ENCODE results near the gene TOP3B.
A peak's percentile ranks its signal among the peaks of the same experiment; 100 is the strongest.
"Not testable (repeated sequence)": the region's sequence is repeated elsewhere in the genome, so short reads cannot be mapped to it uniquely, and the experiment has no call there.

The TOP3B gene

DNA sequence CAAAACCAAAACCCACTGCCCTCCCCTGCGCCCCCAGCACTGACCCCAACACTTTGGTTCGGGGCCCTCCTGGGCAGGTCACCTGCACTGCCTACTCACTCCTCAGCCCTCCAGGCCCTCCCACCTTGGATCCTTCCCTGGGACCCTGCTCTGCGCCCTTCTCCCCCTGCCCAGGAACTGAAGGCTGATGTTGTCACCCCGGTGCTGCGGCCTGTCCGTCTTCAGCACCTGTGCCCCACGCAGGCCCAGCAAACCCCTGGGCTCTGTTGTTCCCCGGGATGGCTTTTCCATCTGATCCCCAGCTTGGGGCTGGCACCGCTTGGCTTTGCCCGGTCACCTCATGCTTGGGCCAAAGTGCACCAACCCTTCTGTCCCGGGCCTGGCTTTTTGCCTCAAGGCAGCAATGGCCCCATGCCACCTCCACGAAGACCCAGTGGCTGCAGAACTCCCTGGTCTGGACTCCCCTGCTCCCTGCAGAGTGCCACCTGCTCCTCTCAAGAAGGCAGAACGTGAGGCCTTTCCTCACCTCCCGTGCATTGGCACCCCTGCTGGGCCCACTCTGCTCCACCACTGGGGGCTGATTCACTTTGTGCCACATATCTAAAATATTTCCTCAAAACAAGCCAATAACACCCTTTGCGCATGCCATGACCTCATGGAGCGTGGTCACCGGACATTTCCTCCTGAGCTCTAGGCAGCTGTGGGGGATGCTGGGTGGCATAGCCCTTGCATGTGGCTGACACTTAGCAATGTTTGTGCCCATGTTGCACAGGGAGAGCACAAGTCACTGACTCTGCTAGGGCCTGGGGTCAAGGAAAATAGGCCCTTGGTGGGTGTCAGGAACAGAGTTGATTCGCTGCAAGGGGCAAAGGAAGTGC is 38.8 kb downstream of the TOP3B start:
- Histone ChIP-seq H3K4me1 (peaks cover 0 to 50% (median 37%) of the 10 kb centered on the region in 4 donors), H3K36me3 (peaks cover 0 to 35% (median 12%) of the 10 kb centered on the region in 3 donors), H3K4me3 (no peak overlapping the region), H3K27me3 (no peaks in the 10 kb centered on the region), H3K27ac (peak overlapping the region in 1 of 2 donors; percentile 89), H3K9me3 (no peaks in the 10 kb centered on the region)
- peak in 1 of 2 donors; percentile 63 for DNase-seq
- TF ChIP-seq CTCF (IDR thresholded peaks at IDR 0.05): no peak
- intact Hi-C loops (cut with DNase I; ENCODE audit: low total_unique reads): no loop called here

GRCh38 chr22:21942407-21943343 is 39.9 kb downstream of the TOP3B start:
- H3K4me1 ChIP-seq: peaks cover 1 to 53% (median 40%) of the 10 kb centered on the region in 4 donors
- H3K36me3 ChIP-seq: peaks cover 0 to 35% (median 12%) of the 10 kb centered on the region in 3 donors

GRCh38 chr22:21941921-21942320 is 40.7 kb downstream of the TOP3B start:
- Histone ChIP-seq H3K4me3 (no peak overlapping the region), H3K27ac (peak overlapping the region; percentile 59 to 89), H3K36me3 (peaks cover 0 to 35% (median 12%) of the 10 kb centered on the region in 3 donors), H3K4me1 (peaks cover 7 to 54% (median 41%) of the 10 kb centered on the region in 4 donors), H3K9me3 (no peaks in the 10 kb centered on the region), H3K27me3 (no peaks in the 10 kb centered on the region)
- intact Hi-C loops (cut with DNase I; ENCODE audit: low total_unique reads): no loop called here
- TF ChIP-seq CTCF (IDR thresholded peaks at IDR 0.05): no peak
- no peak for DNase-seq

More at GRCh38 chr22:21942407-21943343, 39.9 kb downstream of the TOP3B start:
- H3K27ac ChIP-seq: peak overlapping the region; percentile 59 to 89
- H3K4me3 ChIP-seq: no peak overlapping the region
- H3K9me3 ChIP-seq: no peaks in the 10 kb centered on the region
- intact Hi-C loops (cut with DNase I; ENCODE audit: low total_unique reads): no loop called here
- no peak for TF ChIP-seq CTCF (IDR thresholded peaks at IDR 0.05)
- no peaks in the 10 kb centered on the region for H3K27me3 ChIP-seq
- DNase-seq: peak; percentile 74 to 84

DNA sequence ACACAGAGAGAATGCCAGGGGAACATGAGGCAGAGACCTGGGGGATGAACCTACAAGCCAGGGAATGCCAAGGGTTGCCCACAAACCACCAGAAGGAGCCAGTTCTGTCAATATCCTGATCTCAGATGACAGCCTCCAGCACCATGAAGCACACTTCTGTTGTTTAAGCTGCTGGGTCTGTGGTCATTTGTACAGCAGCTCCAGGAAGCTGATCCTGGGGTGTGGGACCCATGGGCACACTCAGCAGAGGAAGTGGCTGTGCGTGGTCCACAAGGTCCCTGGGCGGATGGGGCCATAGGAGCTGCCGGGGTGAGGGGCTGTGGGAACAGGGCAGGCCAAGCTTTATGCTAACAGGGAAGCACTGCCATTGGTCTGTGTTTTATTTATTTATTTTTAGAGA is 42.1 kb downstream of the TOP3B start:
- intact Hi-C loops (cut with DNase I; ENCODE audit: low total_unique reads): no loop called here
- peaks cover 0 to 31% (median 8%) of the 10 kb centered on the region in 3 donors for H3K36me3 ChIP-seq
- peak overlapping the region; percentile 59 to 89 for H3K27ac ChIP-seq

GRCh38 chr22:21939935-21940334 is 42.7 kb downstream of the TOP3B start:
- intact Hi-C loops (cut with DNase I; ENCODE audit: low total_unique reads): loop anchor here (2.0 to 5.0 kb wide), 2 partner anchors 227 to 1307 kb away; no protein-coding TSS in a partner anchor
- peak overlapping the region; percentile 87 to 89 for H3K27ac ChIP-seq

More for the DNA sequence above, 42.1 kb downstream of the TOP3B start:
- no peak for TF ChIP-seq CTCF (IDR thresholded peaks at IDR 0.05)
- no peak for DNase-seq
- Histone ChIP-seq H3K4me3 (no peak overlapping the region), H3K4me1 (peaks cover 7 to 53% (median 42%) of the 10 kb centered on the region in 4 donors), H3K9me3 (no peaks in the 10 kb centered on the region), H3K27me3 (no peaks in the 10 kb centered on the region)

More at GRCh38 chr22:21939935-21940334, 42.7 kb downstream of the TOP3B start:
- H3K9me3 ChIP-seq, H3K4me3 ChIP-seq, DNase-seq, H3K27me3 ChIP-seq: not testable (repeated sequence)
- H3K36me3 ChIP-seq: peaks cover 0 to 27% (median 5%) of the 10 kb centered on the region in 3 donors
- H3K4me1 ChIP-seq: peaks cover 7 to 53% (median 42%) of the 10 kb centered on the region in 4 donors

Data from tibial artery (tissue), 4 donors.